ENCODE results near the gene GRK7.

DNA sequence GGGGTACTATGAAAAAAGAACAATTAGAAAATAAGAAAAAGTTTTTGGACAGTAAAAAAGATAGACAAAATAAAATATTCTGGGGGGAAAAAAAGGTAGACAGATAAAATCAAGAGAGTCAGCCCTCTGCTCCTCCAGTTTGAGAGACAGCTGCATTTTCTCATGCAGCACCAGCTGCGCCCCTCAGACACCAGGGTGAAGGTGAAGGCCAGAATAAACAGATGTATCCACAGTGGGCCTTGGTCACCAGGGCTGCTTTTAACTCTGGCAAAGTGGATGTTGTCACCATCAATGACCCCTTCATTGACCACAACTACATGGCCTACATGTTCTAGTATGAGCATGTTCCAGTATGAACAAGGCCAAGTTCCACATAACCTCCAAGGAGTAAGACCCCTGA lies 39.0 kb upstream of the GRK7 start:
- TF ChIP-seq, protein P1, sequence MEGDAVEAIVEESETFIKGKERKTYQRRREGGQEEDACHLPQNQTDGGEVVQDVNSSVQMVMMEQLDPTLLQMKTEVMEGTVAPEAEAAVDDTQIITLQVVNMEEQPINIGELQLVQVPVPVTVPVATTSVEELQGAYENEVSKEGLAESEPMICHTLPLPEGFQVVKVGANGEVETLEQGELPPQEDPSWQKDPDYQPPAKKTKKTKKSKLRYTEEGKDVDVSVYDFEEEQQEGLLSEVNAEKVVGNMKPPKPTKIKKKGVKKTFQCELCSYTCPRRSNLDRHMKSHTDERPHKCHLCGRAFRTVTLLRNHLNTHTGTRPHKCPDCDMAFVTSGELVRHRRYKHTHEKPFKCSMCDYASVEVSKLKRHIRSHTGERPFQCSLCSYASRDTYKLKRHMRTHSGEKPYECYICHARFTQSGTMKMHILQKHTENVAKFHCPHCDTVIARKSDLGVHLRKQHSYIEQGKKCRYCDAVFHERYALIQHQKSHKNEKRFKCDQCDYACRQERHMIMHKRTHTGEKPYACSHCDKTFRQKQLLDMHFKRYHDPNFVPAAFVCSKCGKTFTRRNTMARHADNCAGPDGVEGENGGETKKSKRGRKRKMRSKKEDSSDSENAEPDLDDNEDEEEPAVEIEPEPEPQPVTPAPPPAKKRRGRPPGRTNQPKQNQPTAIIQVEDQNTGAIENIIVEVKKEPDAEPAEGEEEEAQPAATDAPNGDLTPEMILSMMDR (IDR thresholded peaks at IDR 0.05), result no peak
- no peak for TF ChIP-seq POLR2A (IDR thresholded peaks at IDR 0.05)
